Neutrophil (primary cell): ENCODE results near the gene POLR1G.
A peak's percentile ranks its signal among the peaks of the same experiment; 100 is the strongest.

Experiments used
- H3K27ac ChIP-seq: fragments of 200-600 bp; sonication (generic); 2 replicates; pipeline ENCODE4 v1.5.1; 2016; ENCODE audit warnings: mild to moderate bottlenecking, moderate library complexity
- H3K27me3 ChIP-seq: fragments of 200-600 bp; sonication (generic); 2 replicates; pipeline ENCODE4 v1.6.0; 2016; ENCODE audit warnings: mild to moderate bottlenecking
- H3K36me3 ChIP-seq: fragments of 200-600 bp; sonication (generic); 2 replicates; pipeline ENCODE4 v1.5.1; 2017
- H3K4me1 ChIP-seq, 2 experiments: fragments of 200-600 bp in 1 of 2; sonication (generic) in 1 of 2; 1 replicate in 1 of 2; 2 replicates in 1 of 2; pipeline versions ENCODE4 v1.5.1 to v1.6.1; 2013 to 2016; ENCODE audit warnings: low read depth in 1 of 2, low read length in 1 of 2, mild to moderate bottlenecking in 1 of 2, moderate library complexity in 1 of 2; ENCODE audit not compliant: control insufficient read depth in 1 of 2, insufficient read depth in 1 of 2
- H3K4me3 ChIP-seq, 2 experiments: fragments of 200-600 bp in 1 of 2; sonication (generic) in 1 of 2; 1 replicate in 1 of 2; 2 replicates in 1 of 2; pipeline ENCODE4 v1.5.1; 2013 to 2016; ENCODE audit warnings: low read depth in 1 of 2, low read length in 1 of 2, mild to moderate bottlenecking in 1 of 2, moderate library complexity in 1 of 2
- H3K9me3 ChIP-seq: fragments of 200-600 bp; sonication (generic); 2 replicates; pipeline ENCODE4 v1.5.1; 2016
- CTCF ChIP-seq: fragments of 200-600 bp; sonication (generic); IDR thresholded peaks from 2 replicates; pipeline ENCODE4 v1.5.1; 2016; ENCODE audit warnings: antibody characterized with exemption

POLR1G gene

DNA sequence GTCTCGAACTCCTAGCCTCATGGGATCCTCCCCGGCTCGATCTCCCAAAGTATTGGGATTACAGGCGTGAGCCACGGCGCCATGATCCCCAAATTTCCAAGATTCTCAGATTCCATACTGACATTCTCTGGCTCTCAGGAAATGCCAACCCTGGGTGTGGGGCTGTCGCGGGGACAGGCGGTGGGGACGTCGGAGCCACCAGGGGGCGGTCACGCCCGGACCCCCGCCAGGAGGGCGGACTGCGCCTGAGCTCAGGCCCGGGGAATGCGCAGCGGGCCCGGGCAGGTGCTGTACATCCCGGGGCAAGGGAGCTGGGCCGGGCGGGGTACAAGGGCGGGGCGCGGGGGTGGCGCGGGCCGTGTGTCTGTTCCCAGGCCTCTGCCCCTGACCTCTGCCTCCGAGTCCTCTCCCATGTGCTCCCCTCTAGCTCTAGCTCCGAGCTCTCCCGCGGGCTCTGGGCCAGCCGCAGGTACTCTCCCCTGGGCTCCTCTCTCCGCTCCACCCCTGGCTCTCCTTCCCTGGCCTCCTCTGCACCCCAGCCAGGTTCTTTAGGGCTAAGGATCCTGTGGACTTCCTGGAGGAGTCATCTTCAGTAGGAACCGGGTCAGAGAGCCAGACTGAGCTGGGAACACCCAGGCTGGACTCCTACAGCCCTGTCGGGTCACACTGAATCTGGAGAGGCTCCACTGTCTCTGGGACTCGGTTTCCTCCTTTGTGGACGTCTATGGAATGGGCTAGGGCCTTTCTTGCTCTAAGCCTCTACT is 4.0 kb upstream of the POLR1G start:
- no peak overlapping the region for H3K4me3 ChIP-seq
- peaks cover 93% of the 10 kb centered on the region for H3K27me3 ChIP-seq
- no peaks in the 10 kb centered on the region for H3K9me3 ChIP-seq
- no peak overlapping the region for H3K27ac ChIP-seq
- no peak for TF ChIP-seq CTCF
- no peaks in the 10 kb centered on the region for H3K36me3 ChIP-seq
- peaks cover 29 to 34% of the 10 kb centered on the region in 2 experiments for H3K4me1 ChIP-seq

- no peak for TF ChIP-seq CTCF
- H3K4me1 ChIP-seq, result peaks cover 29 to 33% of the 10 kb centered on the region in 2 experiments
- H3K36me3 ChIP-seq, result no peaks in the 10 kb centered on the region
- H3K27me3 ChIP-seq, result peaks cover 85% of the 10 kb centered on the region
- no peak overlapping the region for H3K4me3 ChIP-seq
- no peak overlapping the region for H3K27ac ChIP-seq
- H3K9me3 ChIP-seq, result no peaks in the 10 kb centered on the region
These were observed 3.2 kb upstream of the POLR1G start for GRCh38 chr19:45403272-45403671.

DNA sequence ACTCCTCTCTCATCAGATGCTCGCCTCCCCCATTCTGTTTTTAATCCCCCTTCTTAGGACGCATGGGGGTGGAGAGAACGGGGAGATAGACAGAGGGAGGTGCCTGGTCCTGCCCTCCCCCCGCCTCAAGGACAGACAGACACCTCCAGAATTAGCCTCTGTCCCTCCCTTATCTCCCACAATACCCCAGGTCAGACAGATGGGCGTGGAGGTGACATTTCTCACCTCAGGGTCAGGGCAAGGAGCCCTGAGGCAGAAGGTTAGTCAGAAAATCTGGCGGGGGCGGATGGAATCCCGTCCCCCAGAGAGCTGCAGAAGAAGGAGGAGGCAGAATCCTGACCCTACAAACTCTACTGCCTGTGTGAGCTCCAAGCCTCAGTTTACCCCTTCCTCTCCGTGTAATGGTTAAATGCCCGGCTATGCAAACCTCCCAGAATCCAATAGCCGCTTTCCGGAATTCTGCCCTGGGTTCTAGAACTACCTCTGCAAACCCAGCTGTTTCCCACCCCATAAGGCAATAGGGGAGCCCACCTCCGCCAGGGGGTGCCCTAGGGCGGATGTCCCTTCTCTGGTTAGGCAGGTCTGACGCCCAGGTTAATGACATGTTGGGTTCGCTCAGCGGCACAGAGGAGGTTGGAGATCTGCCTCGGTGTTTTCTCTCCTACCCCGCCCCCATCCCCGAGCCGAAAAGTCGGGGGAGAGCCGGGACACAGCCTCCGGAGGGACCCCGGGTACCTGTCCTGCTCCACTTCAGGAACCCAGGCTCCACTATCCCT is 2.5 kb upstream of the POLR1G start:
- no peaks in the 10 kb centered on the region for H3K9me3 ChIP-seq
- H3K27ac ChIP-seq, result no peak overlapping the region

DNA sequence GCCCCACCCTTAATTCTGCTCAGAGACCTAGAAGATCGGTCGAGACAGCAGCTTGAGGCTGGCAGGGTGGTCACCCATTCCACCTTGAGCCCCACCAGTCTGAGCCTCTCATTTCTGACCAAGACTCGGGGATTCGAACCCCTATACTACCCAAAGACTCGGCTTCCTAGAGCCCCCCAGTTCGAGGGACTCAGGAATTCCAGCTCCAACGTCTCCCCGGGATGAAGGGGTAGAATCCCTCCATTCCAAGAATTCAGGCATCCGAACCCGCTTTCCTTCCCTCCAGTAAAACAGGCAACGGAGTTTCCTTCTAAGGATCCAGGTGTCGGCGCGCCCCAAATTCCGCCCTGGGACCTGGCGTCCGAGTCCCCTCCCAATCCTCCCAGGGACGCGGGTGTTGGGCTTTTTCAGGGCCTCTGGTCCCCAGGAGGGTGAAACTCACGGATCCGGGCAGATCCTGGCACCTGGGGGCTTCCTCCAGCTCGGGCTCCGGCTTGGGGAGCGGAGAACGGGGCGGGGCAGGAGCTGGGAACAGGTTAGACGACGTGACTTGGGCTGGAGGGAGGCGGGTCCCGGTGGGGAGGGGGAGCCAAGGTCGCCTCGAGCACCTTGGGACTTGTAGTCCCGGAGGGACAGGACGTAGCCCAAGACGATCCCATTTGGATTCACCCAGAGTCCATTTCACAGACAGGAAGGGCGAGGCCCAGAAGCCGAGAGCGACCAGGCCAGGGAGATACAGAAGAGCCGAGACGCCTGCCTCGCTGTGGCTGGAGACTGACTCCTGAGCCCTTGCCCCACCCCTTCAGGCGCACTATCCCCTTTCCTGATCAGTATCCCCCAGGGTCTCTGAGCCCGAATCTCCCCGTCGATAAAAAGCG is 1.6 kb upstream of the POLR1G start, which contains the start of gene PPP1R13L:
TSS of gene PPP1R13L (minus strand) at position 513 of the 878 bp plus-strand sequence. CDS start 6,751 bp downstream, outside the sequence.
- Histone ChIP-seq H3K4me3 (peak within 1 kb of the TSS; percentile 53 to 61), H3K27me3 (peaks cover 70% of the 10 kb centered on the region), H3K4me1 (peaks cover 27 to 29% of the 10 kb centered on the region in 2 experiments), H3K36me3 (no peaks in the 10 kb centered on the region), H3K9me3 (no peaks in the 10 kb centered on the region), H3K27ac (no peak within 1 kb of the TSS)
- TF ChIP-seq CTCF, result no peak

More for the DNA sequence above, 2.5 kb upstream of the POLR1G start:
- H3K4me3 ChIP-seq, result peak overlapping the region in 1 of 2 experiments; percentile 53
- H3K4me1 ChIP-seq, result peaks cover 27 to 29% of the 10 kb centered on the region in 2 experiments
- H3K27me3 ChIP-seq, result peaks cover 78% of the 10 kb centered on the region
- no peak for TF ChIP-seq CTCF
- H3K36me3 ChIP-seq, result no peaks in the 10 kb centered on the region
